ENCODE measurements around the gene PDCD1LG2. TPM values are rescaled to one million over a fixed set of nuclear protein-coding genes. Genes with fewer than 3 reads are reported as not detected.

The PDCD1LG2 gene
- polyA plus RNA-seq, 3 donors = 0.16 to 0.41 (median 0.17) TPM

- H3K36me3 ChIP-seq (replicated peaks in 1 of 2; ENCODE audit: control insufficient read depth in 1 of 2, insufficient read depth in 2 of 2, low read length in 2 of 2) = no peaks in the 10 kb centered on the region
- peak; percentile 69 to 93 (median 86) for DNase-seq
- no peaks in the 10 kb centered on the region for H3K9me3 ChIP-seq (replicated peaks in 1 of 2; ENCODE audit: control insufficient read depth in 1 of 2, insufficient read depth in 1 of 2, low read length in 2 of 2)
- Mint-ChIP-seq H3K27me3 (ENCODE audit: low read depth in 3 of 3) (peaks cover 0 to 1% (median 0%) of the 10 kb centered on the region in 3 donors), H3K9me3 (no peaks in the 10 kb centered on the region), H3K4me3 (peak overlapping the region in 1 of 2 donors; percentile 59), H3K27ac (peak overlapping the region in 4 of 7 donors; percentile 71 to 86 (median 82)), H3K4me1 (peaks cover 16% of the 10 kb centered on the region), H3K36me3 (no peaks in the 10 kb centered on the region)
- no peak for TF ChIP-seq CTCF (IDR thresholded peaks at IDR 0.05)
- no peaks in the 10 kb centered on the region for H3K79me2 ChIP-seq (ENCODE audit: insufficient read depth, low read length)
- no peak overlapping the region for H3K9ac ChIP-seq (ENCODE audit: insufficient read depth, low read length, poor library complexity, severe bottlenecking)
- intact Hi-C loops (cut with micrococcal nuclease) = no loop called here
- no CpG with 5 or more reads among the region's 2 CpGs for WGBS (ENCODE audit: insufficient coverage)
- peak overlapping the region in 1 of 2 donors; percentile 36 for H3K27ac ChIP-seq (ENCODE audit: low read depth in 1 of 2, low read length in 2 of 2)
- no peak overlapping the region for H2AFZ ChIP-seq (ENCODE audit: insufficient read depth, low read depth, low read length, poor library complexity, severe bottlenecking)
- H3K27me3 ChIP-seq (ENCODE audit: control insufficient read depth in 2 of 2, insufficient read depth in 2 of 2, low read length in 2 of 2) = no peaks in the 10 kb centered on the region
- H3K4me3 ChIP-seq (replicated peaks in 1 of 3; ENCODE audit: low read depth in 2 of 3, low read length in 3 of 3) = no peak overlapping the region
- peak overlapping the region; percentile 25 for H3K4me2 ChIP-seq (replicated peaks; ENCODE audit: extremely low read depth, low read length, poor library complexity, severe bottlenecking)
- H3K4me1 ChIP-seq (ENCODE audit: control insufficient read depth in 1 of 2, insufficient read depth in 2 of 2, low read length in 2 of 2) = peaks cover 16 to 19% of the 10 kb centered on the region in 2 donors
- no peaks in the 10 kb centered on the region for H4K20me1 ChIP-seq (ENCODE audit: insufficient read depth, low read length)
Measured at GRCh38 chr9:5536684-5537083, 26.4 kb downstream of the PDCD1LG2 start.

GRCh38 chr9:5543875-5544702 lies 33.8 kb downstream of the PDCD1LG2 start:
- H3K9me3 Mint-ChIP-seq = no peaks in the 10 kb centered on the region
- Histone ChIP-seq H3K36me3 (replicated peaks in 1 of 2; ENCODE audit: control insufficient read depth in 1 of 2, insufficient read depth in 2 of 2, low read length in 2 of 2) (no peaks in the 10 kb centered on the region), H3K79me2 (ENCODE audit: insufficient read depth, low read length) (no peaks in the 10 kb centered on the region), H3K9me3 (replicated peaks in 1 of 2; ENCODE audit: control insufficient read depth in 1 of 2, insufficient read depth in 1 of 2, low read length in 2 of 2) (no peaks in the 10 kb centered on the region), H2AFZ (ENCODE audit: insufficient read depth, low read depth, low read length, poor library complexity, severe bottlenecking) (no peak overlapping the region), H3K27me3 (ENCODE audit: control insufficient read depth in 2 of 2, insufficient read depth in 2 of 2, low read length in 2 of 2) (no peaks in the 10 kb centered on the region), H3K4me2 (replicated peaks; ENCODE audit: extremely low read depth, low read length, poor library complexity, severe bottlenecking) (no peak overlapping the region), H3K4me1 (ENCODE audit: control insufficient read depth in 1 of 2, insufficient read depth in 2 of 2, low read length in 2 of 2) (no peaks in the 10 kb centered on the region), H3K4me3 (replicated peaks in 1 of 3; ENCODE audit: low read depth in 2 of 3, low read length in 3 of 3) (no peak overlapping the region), H4K20me1 (ENCODE audit: insufficient read depth, low read length) (no peaks in the 10 kb centered on the region), H3K9ac (ENCODE audit: insufficient read depth, low read length, poor library complexity, severe bottlenecking) (no peak overlapping the region), H3K27ac (ENCODE audit: low read depth in 1 of 2, low read length in 2 of 2) (no peak overlapping the region)
- no peak overlapping the region for H3K4me3 Mint-ChIP-seq
- H3K36me3 Mint-ChIP-seq = no peaks in the 10 kb centered on the region
- H3K27ac Mint-ChIP-seq = no peak overlapping the region
- intact Hi-C loops (cut with micrococcal nuclease) = no loop called here
- peaks cover 0 to 1% (median 0%) of the 10 kb centered on the region in 3 donors for H3K27me3 Mint-ChIP-seq (ENCODE audit: low read depth in 3 of 3)
- WGBS (ENCODE audit: insufficient coverage) = no CpG with 5 or more reads among the region's 2 CpGs
- no peak for TF ChIP-seq CTCF (IDR thresholded peaks at IDR 0.05)
- peaks cover 8% of the 10 kb centered on the region for H3K4me1 Mint-ChIP-seq
- DNase-seq = no peak
